ENCODE measurements around the gene NAA40. TPM values are rescaled to one million over a fixed set of nuclear protein-coding genes. Genes with fewer than 3 reads are reported as not detected.

The NAA40 gene
- total RNA-seq, 1 donor from 2014 or later = 19.7 TPM

DNA sequence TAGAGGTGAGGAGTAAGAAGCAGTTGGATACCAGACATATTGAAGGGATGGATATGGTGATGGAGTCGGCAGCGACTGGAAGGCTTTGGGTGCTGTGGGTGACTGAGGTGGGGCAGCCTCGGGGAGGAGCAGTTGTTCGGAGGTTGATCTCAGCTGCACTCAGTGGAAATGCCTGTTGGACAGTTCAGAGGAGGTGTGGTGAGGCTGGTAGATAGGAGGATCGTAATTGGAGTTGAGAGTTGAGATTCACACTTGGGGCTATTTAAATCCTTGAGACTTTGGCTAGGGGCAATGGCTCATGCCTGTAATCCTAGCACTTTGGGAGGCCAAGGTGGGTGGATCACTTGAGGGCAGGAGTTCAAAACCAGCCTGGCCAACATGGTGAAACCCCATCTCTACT is 54.3 kb downstream of the NAA40 start:
- no peak for TF ChIP-seq CTCF (IDR thresholded peaks at IDR 0.05; ENCODE audit: borderline replicate concordance)
- no peak overlapping the region for H3K4me3 ChIP-seq
- H3K9me3 ChIP-seq (replicated peaks) = no peaks in the 10 kb centered on the region
- peaks cover 17% of the 10 kb centered on the region for H3K4me1 ChIP-seq
- no peaks in the 10 kb centered on the region for H3K27me3 ChIP-seq (ENCODE audit: low read depth)
- no peak overlapping the region for H3K27ac ChIP-seq (replicated peaks)
- no peak for DNase-seq
- intact Hi-C loops (cut with micrococcal nuclease) = no loop called here
- peaks cover 83% of the 10 kb centered on the region for H3K36me3 ChIP-seq

GRCh38 chr11:63993993-63994392 is 55.2 kb downstream of the NAA40 start:
- Histone ChIP-seq H3K27me3 (ENCODE audit: low read depth) (no peaks in the 10 kb centered on the region), H3K27ac (replicated peaks) (no peak overlapping the region)
- no peak for DNase-seq

DNA sequence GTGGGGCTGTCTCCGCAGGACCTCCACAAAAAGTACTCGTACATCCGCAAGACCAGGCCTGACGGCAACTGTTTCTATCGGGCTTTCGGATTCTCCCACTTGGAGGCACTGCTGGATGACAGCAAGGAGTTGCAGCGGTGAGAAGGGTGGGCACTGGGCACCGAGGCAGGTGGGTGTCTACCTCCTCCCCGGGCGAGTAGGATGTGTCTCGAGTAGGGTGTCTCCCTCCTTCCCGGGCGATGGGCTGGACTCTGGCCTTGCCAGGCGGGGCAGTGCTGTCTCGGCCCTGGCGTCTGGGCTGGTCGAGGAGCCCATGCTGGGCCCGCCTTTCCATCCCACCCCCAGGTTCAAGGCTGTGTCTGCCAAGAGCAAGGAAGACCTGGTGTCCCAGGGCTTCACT is 57.7 kb downstream of the NAA40 start:
- Histone ChIP-seq H3K27me3 (ENCODE audit: low read depth) (no peaks in the 10 kb centered on the region), H3K9me3 (replicated peaks) (no peaks in the 10 kb centered on the region), H3K4me3 (no peak overlapping the region), H3K36me3 (peaks cover 63% of the 10 kb centered on the region), H3K27ac (replicated peaks) (no peak overlapping the region), H3K4me1 (peaks cover 43% of the 10 kb centered on the region)
- no peak for TF ChIP-seq CTCF (IDR thresholded peaks at IDR 0.05; ENCODE audit: borderline replicate concordance)
- DNase-seq = no peak
- intact Hi-C loops (cut with micrococcal nuclease) = no loop called here

More at GRCh38 chr11:63993993-63994392, 55.2 kb downstream of the NAA40 start:
- no peaks in the 10 kb centered on the region for H3K9me3 ChIP-seq (replicated peaks)
- H3K36me3 ChIP-seq = peaks cover 80% of the 10 kb centered on the region
- TF ChIP-seq CTCF (IDR thresholded peaks at IDR 0.05; ENCODE audit: borderline replicate concordance) = no peak
- intact Hi-C loops (cut with micrococcal nuclease) = no loop called here
- no peak overlapping the region for H3K4me3 ChIP-seq
- H3K4me1 ChIP-seq = peaks cover 17% of the 10 kb centered on the region

- TF ChIP-seq CTCF (IDR thresholded peaks at IDR 0.05; ENCODE audit: borderline replicate concordance) = no peak
- H3K27ac ChIP-seq (replicated peaks) = no peak overlapping the region
- peaks cover 50% of the 10 kb centered on the region for H3K4me1 ChIP-seq
- no peak overlapping the region for H3K4me3 ChIP-seq
- H3K36me3 ChIP-seq = peaks cover 56% of the 10 kb centered on the region
- no peak for DNase-seq
- H3K9me3 ChIP-seq (replicated peaks) = no peaks in the 10 kb centered on the region
- intact Hi-C loops (cut with micrococcal nuclease) = no loop called here
- H3K27me3 ChIP-seq (ENCODE audit: low read depth) = no peaks in the 10 kb centered on the region
Measured at GRCh38 chr11:63997104-63997700, 58.4 kb downstream of the NAA40 start.

GRCh38 chr11:63997801-63998337 is 59.1 kb downstream of the NAA40 start:
- no peak for TF ChIP-seq CTCF (IDR thresholded peaks at IDR 0.05; ENCODE audit: borderline replicate concordance)
- H3K4me1 ChIP-seq = peaks cover 56% of the 10 kb centered on the region
- no peak overlapping the region for H3K4me3 ChIP-seq
- intact Hi-C loops (cut with micrococcal nuclease) = no loop called here
- H3K27ac ChIP-seq (replicated peaks) = no peak overlapping the region
- no peak for DNase-seq
- peaks cover 54% of the 10 kb centered on the region for H3K36me3 ChIP-seq
- no peaks in the 10 kb centered on the region for H3K27me3 ChIP-seq (ENCODE audit: low read depth)
- no peaks in the 10 kb centered on the region for H3K9me3 ChIP-seq (replicated peaks)
